ENCODE data around the gene SND1.

GRCh38 chr7:127644484-127644883, 7.5 kb upstream of the SND1 start:
- TF ChIP-seq CTCF (IDR thresholded peaks at IDR 0.05) (no peak), EP300 (IDR thresholded peaks at IDR 0.05; ENCODE audit: low read depth) (no peak), POLR2A (IDR thresholded peaks at IDR 0.05) (no peak)

All from transverse colon (tissue), 3 donors.